ENCODE measurements around the gene TTLL11.

DNA sequence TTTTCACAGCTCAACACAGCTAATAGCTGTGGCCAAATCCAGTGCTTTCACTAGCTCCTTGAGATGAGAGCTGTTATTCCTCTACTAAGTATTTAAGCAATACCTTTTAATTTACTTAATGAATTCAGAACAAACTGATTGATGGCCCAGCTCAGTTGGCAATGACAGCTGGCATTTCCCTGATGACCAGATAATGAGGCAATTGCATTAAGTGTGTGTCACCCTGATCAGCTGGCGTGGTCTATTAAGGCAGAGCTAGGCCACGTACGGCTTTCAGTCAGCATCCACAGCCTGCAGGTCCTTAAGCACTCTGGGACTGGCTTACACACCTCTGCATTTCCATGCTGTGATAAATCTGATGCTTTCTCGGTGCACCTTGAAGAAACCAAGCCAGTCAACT, 34.4 kb downstream of the TTLL11 start:
- TF ChIP-seq, protein P1, sequence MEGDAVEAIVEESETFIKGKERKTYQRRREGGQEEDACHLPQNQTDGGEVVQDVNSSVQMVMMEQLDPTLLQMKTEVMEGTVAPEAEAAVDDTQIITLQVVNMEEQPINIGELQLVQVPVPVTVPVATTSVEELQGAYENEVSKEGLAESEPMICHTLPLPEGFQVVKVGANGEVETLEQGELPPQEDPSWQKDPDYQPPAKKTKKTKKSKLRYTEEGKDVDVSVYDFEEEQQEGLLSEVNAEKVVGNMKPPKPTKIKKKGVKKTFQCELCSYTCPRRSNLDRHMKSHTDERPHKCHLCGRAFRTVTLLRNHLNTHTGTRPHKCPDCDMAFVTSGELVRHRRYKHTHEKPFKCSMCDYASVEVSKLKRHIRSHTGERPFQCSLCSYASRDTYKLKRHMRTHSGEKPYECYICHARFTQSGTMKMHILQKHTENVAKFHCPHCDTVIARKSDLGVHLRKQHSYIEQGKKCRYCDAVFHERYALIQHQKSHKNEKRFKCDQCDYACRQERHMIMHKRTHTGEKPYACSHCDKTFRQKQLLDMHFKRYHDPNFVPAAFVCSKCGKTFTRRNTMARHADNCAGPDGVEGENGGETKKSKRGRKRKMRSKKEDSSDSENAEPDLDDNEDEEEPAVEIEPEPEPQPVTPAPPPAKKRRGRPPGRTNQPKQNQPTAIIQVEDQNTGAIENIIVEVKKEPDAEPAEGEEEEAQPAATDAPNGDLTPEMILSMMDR (IDR thresholded peaks at IDR 0.05), result no peak
- TF ChIP-seq POLR2A (IDR thresholded peaks at IDR 0.05), result no peak

Measured in Peyer's patch (tissue), 4 donors.